Testis (tissue), 3 donors: Measurements from ENCODE around the gene TRIM41. TPM values are rescaled to one million over a fixed set of nuclear protein-coding genes. Genes with fewer than 3 reads are reported as not detected.

Source experiments
- DNase-seq: peaks from one replicate; pipeline ENCODE4 v3.0.0-alpha.2; 2019
- H3K27ac ChIP-seq, 2 donors: fragments of 200-600 bp; sonication (generic); one replicate each; pipeline ENCODE4 v1.5.1; 2019
- H3K27me3 ChIP-seq: fragments of 200-600 bp; sonication (generic); one replicate; pipeline ENCODE4 v1.5.1; 2019
- H3K36me3 ChIP-seq: fragments of 200-600 bp; sonication (generic); one replicate; pipeline ENCODE4 v1.5.1; 2017; ENCODE audit warnings: low read depth; ENCODE audit errors: missing control alignments
- H3K4me1 ChIP-seq: fragments of 200-600 bp; sonication (generic); one replicate; pipeline ENCODE4 v1.5.1; 2019
- H3K4me3 ChIP-seq, 2 donors: fragments of 200-600 bp; sonication (generic); one replicate each; pipeline ENCODE4 v1.5.1; 2017 to 2019
- H3K9me3 ChIP-seq: fragments of 200-600 bp; sonication (generic); one replicate; pipeline ENCODE4 v1.5.1; 2017
- POLR2A ChIP-seq: fragments of 450-650 bp; IDR thresholded peaks from one replicate; pipeline ENCODE4 v1.6.1; 2017; ENCODE audit warnings: antibody characterized with exemption, mild to moderate bottlenecking, moderate library complexity
- WGBS, 2 donors: methylation state at CpG; one replicate each; pipeline ENCODE4 v1.1.5; 2018; 5-methylcytosine and 5-hydroxymethylcytosine counted together
- intact Hi-C: fragments of 100-400 bp; cut with DNase I; formaldehyde crosslinking; loops from one replicate; pipeline ENCODE4 v1.15.1; 2023; ENCODE audit warnings: low total_unique reads
- polyA plus RNA-seq: library from polyadenylated mRNA; stranded (reverse); fragments of 350-450 nt; fragmentation: Illumina TruSeq; extraction: RNeasy Lipid Tissue Mini Kit (QIAGEN cat#74804); gene quantifications from one replicate; pipeline ENCODE4 v1.2.3, GENCODE V29; 2014; ENCODE audit warnings: low read depth, low replicate concordance; ENCODE audit not compliant: insufficient read depth
- total RNA-seq, 2 donors: library from RNA; depleted of rRNA; stranded (reverse); fragments of >200 nt; gene quantifications; one replicate each; pipeline ENCODE4 v1.2.3, GENCODE V29; 2016
- TF ChIP-seq, protein P1 (sequence below), 3 experiments: fragments of 450-650 bp in 2 of 3; fragments of 200-600 bp in 1 of 3; sonication (generic) in 1 of 3; IDR thresholded peaks; one replicate each; pipeline ENCODE4 v1.5.1; 2016 to 2019; ENCODE audit warnings: antibody characterized with exemption in 3 of 3, mild to moderate bottlenecking in 2 of 3, moderate library complexity in 1 of 3

The TRIM41 gene
- total and polyA plus RNA-seq, 3 donors from 2014 or later: 39.6 to 61.5 (median 53.1) TPM

DNA sequence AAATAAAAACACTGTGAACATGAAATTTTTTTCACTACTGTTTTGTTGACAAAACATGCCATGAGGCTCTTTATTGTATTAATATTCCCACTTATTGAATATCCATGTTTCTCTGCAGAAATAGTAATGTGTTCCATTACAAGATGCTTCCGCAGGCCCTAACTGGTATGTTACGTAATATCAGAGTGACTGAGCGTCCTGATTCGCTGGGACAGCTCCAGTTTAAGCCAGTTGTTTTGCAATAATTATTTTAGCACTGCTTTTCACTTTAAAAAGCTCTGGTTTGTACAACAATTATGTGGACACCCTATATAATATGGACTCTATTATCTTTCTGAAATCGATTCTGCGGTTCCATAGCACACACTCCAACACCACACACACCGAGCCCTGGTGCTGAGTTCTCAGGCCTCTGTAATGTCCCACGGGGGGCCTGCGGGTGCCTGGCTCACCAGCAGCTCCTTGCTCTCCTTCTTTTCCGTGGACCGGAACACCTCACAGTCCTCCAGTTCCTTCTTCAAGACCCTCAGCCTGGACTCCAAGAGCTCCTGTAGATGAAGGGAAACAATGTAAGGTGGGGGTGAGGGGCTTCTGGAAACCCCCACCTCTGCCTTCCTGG, 19.9 kb upstream of the TRIM41 start:
- intact Hi-C loops: no loop called here
- Histone ChIP-seq H3K27ac (no peak overlapping the region), H3K36me3 (no peaks in the 10 kb centered on the region), H3K4me3 (peak overlapping the region in 1 of 2 donors; percentile 74), H3K9me3 (no peaks in the 10 kb centered on the region), H3K27me3 (no peaks in the 10 kb centered on the region), H3K4me1 (peaks cover 2% of the 10 kb centered on the region)
- TF ChIP-seq, protein P1, sequence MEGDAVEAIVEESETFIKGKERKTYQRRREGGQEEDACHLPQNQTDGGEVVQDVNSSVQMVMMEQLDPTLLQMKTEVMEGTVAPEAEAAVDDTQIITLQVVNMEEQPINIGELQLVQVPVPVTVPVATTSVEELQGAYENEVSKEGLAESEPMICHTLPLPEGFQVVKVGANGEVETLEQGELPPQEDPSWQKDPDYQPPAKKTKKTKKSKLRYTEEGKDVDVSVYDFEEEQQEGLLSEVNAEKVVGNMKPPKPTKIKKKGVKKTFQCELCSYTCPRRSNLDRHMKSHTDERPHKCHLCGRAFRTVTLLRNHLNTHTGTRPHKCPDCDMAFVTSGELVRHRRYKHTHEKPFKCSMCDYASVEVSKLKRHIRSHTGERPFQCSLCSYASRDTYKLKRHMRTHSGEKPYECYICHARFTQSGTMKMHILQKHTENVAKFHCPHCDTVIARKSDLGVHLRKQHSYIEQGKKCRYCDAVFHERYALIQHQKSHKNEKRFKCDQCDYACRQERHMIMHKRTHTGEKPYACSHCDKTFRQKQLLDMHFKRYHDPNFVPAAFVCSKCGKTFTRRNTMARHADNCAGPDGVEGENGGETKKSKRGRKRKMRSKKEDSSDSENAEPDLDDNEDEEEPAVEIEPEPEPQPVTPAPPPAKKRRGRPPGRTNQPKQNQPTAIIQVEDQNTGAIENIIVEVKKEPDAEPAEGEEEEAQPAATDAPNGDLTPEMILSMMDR (IDR thresholded peaks at IDR 0.05): no peak
- no peak for TF ChIP-seq POLR2A
- no peak for DNase-seq
- WGBS, 2 donors: 58 to 66% methylated on average over 11 of the region's 11 CpGs

DNA sequence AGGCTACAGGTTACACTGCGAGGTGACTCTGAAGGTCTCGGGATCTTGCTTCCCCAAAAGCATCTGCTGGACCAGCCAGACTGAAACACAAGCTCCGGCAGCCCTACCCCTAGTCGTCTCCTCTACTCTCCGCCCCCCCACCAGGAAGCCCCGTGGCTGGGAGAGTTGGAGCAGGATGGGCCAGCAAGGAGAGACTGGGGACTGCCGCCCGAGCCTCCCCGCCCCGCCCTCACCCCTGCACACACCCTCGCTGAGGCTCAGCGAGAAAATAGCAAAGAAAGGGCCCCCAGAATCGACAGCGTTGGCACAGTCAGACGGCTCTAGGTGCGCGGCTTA, 19.3 kb upstream of the TRIM41 start:
- Histone ChIP-seq H3K36me3 (no peaks in the 10 kb centered on the region), H3K27ac (no peak overlapping the region), H3K27me3 (no peaks in the 10 kb centered on the region), H3K4me1 (peaks cover 2% of the 10 kb centered on the region), H3K9me3 (no peaks in the 10 kb centered on the region), H3K4me3 (peak overlapping the region; percentile 51 to 74)
- intact Hi-C loops: no loop called here
- DNase-seq: no peak
- WGBS, 2 donors: 7 to 15% methylated on average over 8 to 17 of the region's 17 CpGs
- no peak for TF ChIP-seq POLR2A
- TF ChIP-seq, protein P1 (IDR thresholded peaks at IDR 0.05): no peak

DNA sequence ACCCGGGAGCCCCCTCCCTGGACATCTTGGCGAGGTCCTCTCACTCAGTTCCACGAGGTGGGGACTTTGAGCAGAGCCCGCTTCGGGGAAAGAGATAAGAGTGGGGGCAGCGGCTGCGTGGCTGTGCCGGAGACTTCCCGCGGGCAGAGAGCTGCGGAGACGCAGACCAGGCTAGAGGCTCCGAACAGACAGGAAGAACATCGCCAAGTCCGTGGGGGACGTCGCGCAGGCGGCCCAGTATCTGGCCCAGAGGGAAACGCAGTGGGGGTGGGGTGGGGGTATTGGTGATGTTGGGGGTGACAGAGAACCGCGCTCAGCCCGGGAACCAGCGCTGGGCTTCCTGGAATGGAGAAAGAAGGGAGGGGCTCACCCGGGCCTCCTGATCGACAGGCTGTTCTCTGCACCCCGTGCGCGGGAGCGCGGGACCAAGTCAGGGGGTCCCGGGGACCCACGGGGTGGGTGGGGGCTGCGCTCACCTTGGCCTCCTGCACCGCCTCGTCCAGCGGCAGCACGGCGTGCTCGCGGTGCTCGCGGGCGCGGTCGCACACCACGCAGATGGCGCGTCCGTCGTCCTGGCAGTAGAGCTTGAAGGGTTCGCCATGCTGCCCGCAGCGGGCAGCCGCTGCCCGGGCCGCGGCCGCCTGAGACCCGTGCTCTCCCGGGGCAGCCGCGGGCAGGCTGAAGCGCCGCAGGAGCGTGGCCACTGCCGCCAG, 18.8 kb upstream of the TRIM41 start:
- Histone ChIP-seq H3K9me3 (no peaks in the 10 kb centered on the region), H3K27ac (no peak overlapping the region), H3K4me1 (peaks cover 2% of the 10 kb centered on the region), H3K4me3 (peak overlapping the region; percentile 51 to 74), H3K27me3 (no peaks in the 10 kb centered on the region), H3K36me3 (no peaks in the 10 kb centered on the region)
- intact Hi-C loops: no loop called here
- 0 to 1% methylated on average over 2 to 46 of the region's 67 CpGs for WGBS, 2 donors
- no peak for DNase-seq
- TF ChIP-seq POLR2A: no peak
- TF ChIP-seq, protein P1 (IDR thresholded peaks at IDR 0.05): no peak

DNA sequence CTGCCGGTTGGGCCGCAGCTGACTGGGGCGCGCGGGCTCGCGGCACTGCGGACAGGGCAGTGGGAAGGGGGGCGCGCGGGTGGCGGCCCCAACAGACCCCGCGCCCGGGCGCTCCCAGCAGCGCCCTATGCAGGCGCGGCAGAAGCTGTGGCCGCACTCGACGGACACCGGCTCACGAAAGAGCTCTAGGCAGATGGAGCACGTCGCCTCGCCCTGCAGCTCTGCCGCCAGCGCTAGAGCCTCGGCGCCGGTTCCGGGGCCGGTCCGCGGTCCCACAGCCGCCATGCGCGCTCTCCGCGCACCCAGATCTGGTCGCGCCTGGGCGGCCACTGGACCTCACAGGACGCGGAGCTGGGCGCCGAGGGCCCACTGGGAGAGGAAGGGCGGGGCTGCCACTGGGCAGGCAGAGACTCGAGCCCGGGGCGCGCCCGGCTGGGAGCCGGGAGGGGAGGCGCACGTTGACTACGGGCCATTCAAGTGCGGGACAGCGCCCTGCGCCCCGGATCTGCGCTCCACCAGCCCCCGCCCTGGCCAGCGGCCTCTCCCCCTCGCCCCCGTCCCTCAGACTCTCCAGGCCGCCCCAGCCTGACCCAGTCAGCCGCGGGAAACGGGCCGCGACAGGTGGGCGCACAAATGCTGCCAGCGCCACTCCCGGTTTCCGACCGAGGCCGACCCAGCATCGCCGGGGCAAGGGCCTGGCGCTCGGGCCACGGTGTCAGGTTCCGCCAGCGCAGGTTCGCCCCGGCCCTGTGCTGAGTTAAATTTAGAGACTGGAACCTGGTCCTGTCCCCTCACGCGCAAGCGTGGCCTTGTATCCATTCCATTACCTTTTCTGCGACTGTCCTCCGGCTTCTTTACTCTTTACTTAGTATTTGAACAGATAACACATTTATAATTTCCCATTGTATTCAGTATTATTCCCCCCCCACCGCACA, 18.0 kb upstream of the TRIM41 start, which contains the start of gene TRIM7:
TRIM7 (minus strand) TSS at position 371 of the 935 bp plus-strand sequence; CDS start at position 285, 86 bp downstream.
- no peak for TF ChIP-seq POLR2A
- peak within 1 kb of the TSS; percentile 60 to 74 for H3K4me3 ChIP-seq
- H3K27ac ChIP-seq: peak within 1 kb of the TSS in 1 of 2 donors; percentile 85
- 2 to 3% methylated on average over 15 to 74 of the region's 94 CpGs for WGBS, 2 donors
- H3K36me3 ChIP-seq: no peaks in the 10 kb centered on the region
- intact Hi-C loops: no loop called here
- H3K4me1 ChIP-seq: peaks cover 2% of the 10 kb centered on the region
- H3K27me3 ChIP-seq: no peaks in the 10 kb centered on the region
- DNase-seq: no peak
- H3K9me3 ChIP-seq: no peaks in the 10 kb centered on the region
